OCI-LY1 (cell line): ENCODE results near the gene FMNL3.

Experiments
- H2AFZ ChIP-seq: fragments of 200-600 bp; sonication (generic), shearing (Covaris generic); 2 replicates; pipeline ENCODE4 v1.6.0; 2014; ENCODE audit warnings: antibody characterized with exemption, mild to moderate bottlenecking, low read length
- H3F3A ChIP-seq: fragments of 200-600 bp; sonication (generic), shearing (Covaris generic); 2 replicates; pipeline ENCODE4 v1.6.0; 2014; ENCODE audit warnings: mild to moderate bottlenecking, antibody characterized with exemption, low read length, moderate library complexity; ENCODE audit not compliant: insufficient read depth
- H3K27ac ChIP-seq: fragments of 200-600 bp; sonication (generic); 2 replicates; pipeline ENCODE4 v1.5.1; 2014; ENCODE audit warnings: low read length, mixed run types, mild to moderate bottlenecking, low read depth; ENCODE audit not compliant: poor library complexity, severe bottlenecking
- H3K27me3 ChIP-seq: fragments of 200-600 bp; sonication (generic); 2 replicates; pipeline ENCODE4 v1.6.0; 2014; ENCODE audit warnings: antibody characterized with exemption, mild to moderate bottlenecking, low read length, moderate library complexity; ENCODE audit not compliant: insufficient read depth
- H3K36me3 ChIP-seq: fragments of 200-600 bp; sonication (generic); 2 replicates; pipeline ENCODE4 v1.6.1; 2014; ENCODE audit warnings: mild to moderate bottlenecking, antibody characterized with exemption, low read length, moderate library complexity, mixed read lengths; ENCODE audit not compliant: insufficient read depth
- H3K4me1 ChIP-seq: fragments of 200-600 bp; sonication (generic); 2 replicates; pipeline ENCODE4 v1.5.1; 2014; ENCODE audit warnings: mild to moderate bottlenecking, low read length, moderate library complexity; ENCODE audit not compliant: insufficient read depth, severe bottlenecking
- H3K4me2 ChIP-seq: fragments of 200-600 bp; sonication (generic), shearing (Covaris generic); 2 replicates; pipeline ENCODE4 v1.6.1; 2014; ENCODE audit warnings: low read length
- H3K4me3 ChIP-seq: fragments of 200-600 bp; sonication (generic); 2 replicates; pipeline ENCODE4 v1.5.1; 2014; ENCODE audit warnings: low read length, low read depth, mild to moderate bottlenecking, mixed read lengths; ENCODE audit not compliant: poor library complexity, severe bottlenecking
- H3K79me2 ChIP-seq: fragments of 200-600 bp; shearing (Covaris generic); 2 replicates; pipeline ENCODE4 v1.6.1; 2016; ENCODE audit warnings: mixed run types, low read length, mixed read lengths; ENCODE audit not compliant: insufficient read depth
- H3K9ac ChIP-seq: fragments of 200-600 bp; sonication (generic), shearing (Covaris generic); 2 replicates; pipeline ENCODE4 v1.6.1; 2014; ENCODE audit warnings: mild to moderate bottlenecking, low read length, mixed read lengths
- H3K9me2 ChIP-seq: fragments of 200-600 bp; sonication (generic), shearing (Covaris generic); 2 replicates; pipeline ENCODE4 v1.6.1; 2014; ENCODE audit warnings: low read depth, mild to moderate bottlenecking, low read length, mixed read lengths
- H3K9me3 ChIP-seq: fragments of 200-600 bp; shearing (Covaris generic); 2 replicates; pipeline ENCODE4 v1.6.1; 2014; ENCODE audit warnings: low read length, mixed read lengths
- H4K20me1 ChIP-seq: fragments of 200-600 bp; sonication (generic), shearing (Covaris generic); 2 replicates; pipeline ENCODE4 v1.6.0; 2016; ENCODE audit warnings: mild to moderate bottlenecking, low read length; ENCODE audit not compliant: insufficient read depth
- CTCF ChIP-seq: fragments of 200-600 bp; sonication (generic), shearing (Covaris generic); IDR thresholded peaks from 2 replicates; pipeline ENCODE4 v1.5.1; 2017; ENCODE audit warnings: mild to moderate bottlenecking, antibody characterized with exemption, low read length, moderate library complexity, mixed read lengths
- EZH2 ChIP-seq: fragments of 200-600 bp; sonication (generic), shearing (Covaris generic); IDR thresholded peaks from 2 replicates; pipeline ENCODE4 v1.8.0; 2017; ENCODE audit warnings: borderline replicate concordance, mixed run types, mild to moderate bottlenecking, antibody characterized with exemption, low read length, moderate library complexity, mixed read lengths

FMNL3 gene

GRCh38 chr12:49643961-49644619 lies 63.1 kb downstream of the FMNL3 start:
- Histone ChIP-seq H3K79me2 (no peaks in the 10 kb centered on the region), H3K4me2 (no peak overlapping the region), H3F3A (no peaks in the 10 kb centered on the region), H3K9me2 (no peaks in the 10 kb centered on the region), H3K27me3 (no peaks in the 10 kb centered on the region; the same call in 1 of the 2 replicates), H3K4me1 (no peaks in the 10 kb centered on the region), H3K27ac (no peak overlapping the region), H3K36me3 (no peaks in the 10 kb centered on the region), H3K9me3 (no peaks in the 10 kb centered on the region), H4K20me1 (no peaks in the 10 kb centered on the region), H2AFZ (no peak overlapping the region), H3K9ac (no peak overlapping the region), H3K4me3 (no peak overlapping the region)
- TF ChIP-seq EZH2, result no peak
- no peak for TF ChIP-seq CTCF

- no peaks in the 10 kb centered on the region for H3K36me3 ChIP-seq
- no peaks in the 10 kb centered on the region for H3K9me2 ChIP-seq
- no peaks in the 10 kb centered on the region; the same call in 1 of the 2 replicates for H3K27me3 ChIP-seq
- no peak overlapping the region for H3K4me2 ChIP-seq
- no peak for TF ChIP-seq EZH2
- no peak for TF ChIP-seq CTCF
- no peaks in the 10 kb centered on the region for H3F3A ChIP-seq
- H2AFZ ChIP-seq, result no peak overlapping the region
- no peaks in the 10 kb centered on the region for H3K9me3 ChIP-seq
- H3K4me1 ChIP-seq, result no peaks in the 10 kb centered on the region
- no peak overlapping the region for H3K27ac ChIP-seq
- H3K79me2 ChIP-seq, result no peaks in the 10 kb centered on the region
- H4K20me1 ChIP-seq, result no peaks in the 10 kb centered on the region
- no peak overlapping the region for H3K9ac ChIP-seq
- H3K4me3 ChIP-seq, result no peak overlapping the region
These were observed 64.1 kb downstream of the FMNL3 start for GRCh38 chr12:49643135-49643534.

GRCh38 chr12:49642370-49642802 lies 64.8 kb downstream of the FMNL3 start:
- Histone ChIP-seq H3K4me2 (no peak overlapping the region), H3K36me3 (no peaks in the 10 kb centered on the region)
- no peak for TF ChIP-seq CTCF
- no peak for TF ChIP-seq EZH2

More at GRCh38 chr12:49642370-49642802, 64.8 kb downstream of the FMNL3 start:
- Histone ChIP-seq H3K27ac (no peak overlapping the region), H3F3A (no peaks in the 10 kb centered on the region), H2AFZ (no peak overlapping the region), H3K9me3 (no peaks in the 10 kb centered on the region), H3K27me3 (no peaks in the 10 kb centered on the region; the same call in 1 of the 2 replicates), H3K4me3 (no peak overlapping the region), H3K9ac (no peak overlapping the region), H3K79me2 (no peaks in the 10 kb centered on the region), H4K20me1 (no peaks in the 10 kb centered on the region), H3K4me1 (peaks cover under 1% of the 10 kb centered on the region), H3K9me2 (no peaks in the 10 kb centered on the region)
